ENCODE results near the gene KLHL36.
A peak's percentile ranks its signal among the peaks of the same experiment; 100 is the strongest.
"Not testable (repeated sequence)": the region's sequence is repeated elsewhere in the genome, so short reads cannot be mapped to it uniquely, and the experiment has no call there.

The KLHL36 gene

DNA sequence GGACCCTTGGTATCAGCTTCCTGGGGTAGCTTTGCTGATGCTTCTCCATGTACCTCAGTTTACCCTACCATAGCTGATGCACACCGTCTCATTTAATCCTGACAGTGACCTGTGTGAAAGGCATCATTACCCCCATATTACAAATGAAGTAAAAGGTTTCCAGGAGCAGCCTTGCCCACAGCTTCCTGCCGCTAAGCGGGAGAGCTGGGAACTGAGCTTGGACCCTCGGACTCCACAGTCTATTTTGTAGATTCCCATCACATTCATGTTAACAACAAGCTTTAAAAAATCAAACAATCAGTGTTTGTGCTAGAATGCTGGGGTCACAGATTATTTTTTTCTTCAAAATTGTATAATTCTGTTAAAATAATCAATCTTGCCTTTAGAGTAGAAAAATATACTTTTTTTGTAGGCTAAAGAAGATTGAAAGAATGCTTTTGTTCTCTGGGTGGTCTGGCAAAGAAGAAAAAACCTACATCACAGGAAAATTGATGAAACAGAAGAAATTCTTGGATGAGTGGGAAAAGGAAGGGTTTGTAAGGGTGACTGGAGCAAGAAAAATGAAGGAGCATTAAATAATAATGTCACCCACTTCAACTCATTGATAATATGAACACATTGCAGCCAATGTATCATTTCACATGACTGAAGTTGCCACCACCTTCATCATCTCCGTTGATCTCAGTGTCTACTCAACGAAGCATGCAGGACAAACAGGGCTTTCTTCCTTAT lies 41.9 kb downstream of the KLHL36 start:
- DNase-seq (ENCODE audit: extremely low read depth in 1 of 2, low read depth in 1 of 2) = no peak

- no peak for DNase-seq (ENCODE audit: extremely low read depth in 1 of 2, low read depth in 1 of 2)
Measured at GRCh38 chr16:84692451-84693214, 44.3 kb downstream of the KLHL36 start.

GRCh38 chr16:84693869-84694268 lies 45.6 kb downstream of the KLHL36 start:
- DNase-seq (ENCODE audit: extremely low read depth in 1 of 2, low read depth in 1 of 2) = not testable (repeated sequence)

DNA sequence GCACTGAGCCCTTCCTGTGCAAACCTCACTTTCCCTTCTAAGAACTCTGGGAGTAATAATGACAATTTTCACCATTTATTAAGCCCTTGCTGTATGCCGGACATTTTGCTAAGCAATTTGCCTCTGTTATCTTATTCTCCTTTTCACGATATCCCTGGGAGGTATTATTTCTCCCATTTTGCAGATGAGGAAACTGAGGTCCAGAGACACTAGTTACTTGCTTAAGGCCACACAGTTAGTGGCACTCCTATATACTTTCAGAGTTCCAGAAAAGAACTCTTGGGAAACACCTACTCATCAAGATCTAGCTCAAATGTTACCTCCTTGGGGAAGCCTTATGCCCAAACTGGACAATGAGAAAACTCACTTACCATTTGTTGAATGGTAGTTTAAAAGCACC lies 46.7 kb downstream of the KLHL36 start:
- no peak for DNase-seq (ENCODE audit: extremely low read depth in 1 of 2, low read depth in 1 of 2)

GRCh38 chr16:84699147-84699711 lies 50.9 kb downstream of the KLHL36 start:
- no peak for DNase-seq (ENCODE audit: extremely low read depth in 1 of 2, low read depth in 1 of 2)

DNA sequence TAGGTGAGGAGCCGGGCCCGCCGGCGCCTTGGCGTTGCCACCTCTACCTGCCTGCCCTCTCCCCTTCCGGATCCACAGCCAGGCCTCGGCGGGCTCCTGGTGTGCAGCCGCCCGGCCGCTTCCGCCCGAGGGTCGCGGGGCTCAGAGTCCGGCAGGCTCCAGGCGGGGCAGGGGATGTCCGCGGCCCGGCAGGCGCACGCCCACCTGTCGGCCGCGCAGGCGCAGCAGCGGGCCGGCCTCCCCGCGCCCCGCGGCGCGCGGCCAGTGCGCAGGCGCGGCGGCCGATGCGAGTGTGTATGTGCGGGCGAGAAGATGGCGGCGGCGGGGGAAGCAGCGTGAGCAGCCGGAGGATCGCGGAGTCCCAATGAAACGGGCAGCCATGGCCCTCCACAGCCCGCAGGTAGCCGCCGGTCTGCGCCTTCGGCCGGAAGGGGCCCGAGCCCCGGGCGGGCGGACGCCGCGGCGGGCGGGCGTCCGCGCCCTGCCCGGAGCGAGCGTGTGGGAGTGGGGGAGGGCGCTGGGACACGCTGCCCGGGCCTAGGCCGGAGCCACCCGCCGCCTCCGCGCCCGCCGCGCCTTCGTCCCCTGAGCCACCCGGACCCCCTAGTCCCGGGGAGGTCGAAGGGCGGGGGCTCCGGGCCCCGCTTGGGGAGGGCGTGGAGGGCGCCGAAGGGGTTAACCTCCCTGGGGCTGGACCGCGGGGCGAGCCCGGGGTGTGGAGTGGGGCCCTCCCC lies 51.6 kb downstream of the KLHL36 start, which contains the start of gene USP10:
USP10 (plus strand) TSS at position 289 of the 734 bp plus-strand sequence; CDS start at position 380, 91 bp downstream.
- DNase-seq (ENCODE audit: extremely low read depth in 1 of 2, low read depth in 1 of 2) = peak; percentile 66 to 76

- peak in 1 of 2 donors; percentile 2 for DNase-seq (ENCODE audit: extremely low read depth in 1 of 2, low read depth in 1 of 2)
Measured at GRCh38 chr16:84700446-84701300, 52.4 kb downstream of the KLHL36 start.

GRCh38 chr16:84703681-84704080 lies 55.4 kb downstream of the KLHL36 start:
- DNase-seq (ENCODE audit: extremely low read depth in 1 of 2, low read depth in 1 of 2) = no peak

DNA sequence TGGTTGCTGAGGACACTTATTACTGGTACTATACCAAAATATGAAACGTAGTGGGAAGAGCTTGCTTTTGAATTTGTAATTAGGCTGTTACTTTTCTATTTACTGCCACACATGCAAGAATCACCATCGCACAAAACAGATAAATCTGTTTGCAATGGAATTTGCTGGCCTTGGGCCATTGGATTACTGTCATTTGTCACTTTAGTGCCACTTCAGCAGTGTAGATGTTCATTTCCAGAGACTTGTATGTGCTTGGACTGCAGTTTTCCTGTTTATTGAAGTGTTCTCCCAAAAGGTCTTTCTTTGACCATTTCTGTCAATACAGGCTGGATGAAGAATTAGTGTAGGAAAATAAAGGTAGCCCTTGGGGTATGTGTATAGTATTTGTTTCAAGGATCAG lies 55.9 kb downstream of the KLHL36 start:
- DNase-seq (ENCODE audit: extremely low read depth in 1 of 2, low read depth in 1 of 2) = no peak

GRCh38 chr16:84706856-84707255 lies 58.5 kb downstream of the KLHL36 start:
- no peak for DNase-seq (ENCODE audit: extremely low read depth in 1 of 2, low read depth in 1 of 2)

- DNase-seq (ENCODE audit: extremely low read depth in 1 of 2, low read depth in 1 of 2) = no peak
Measured at GRCh38 chr16:84709609-84710008, 61.3 kb downstream of the KLHL36 start.

GRCh38 chr16:84710686-84711085 lies 62.4 kb downstream of the KLHL36 start:
- no peak for DNase-seq (ENCODE audit: extremely low read depth in 1 of 2, low read depth in 1 of 2)
